Measurements from ENCODE around the gene GPHN.
"Not testable (repeated sequence)": the region's sequence is repeated elsewhere in the genome, so short reads cannot be mapped to it uniquely, and the experiment has no call there.

The GPHN gene

DNA sequence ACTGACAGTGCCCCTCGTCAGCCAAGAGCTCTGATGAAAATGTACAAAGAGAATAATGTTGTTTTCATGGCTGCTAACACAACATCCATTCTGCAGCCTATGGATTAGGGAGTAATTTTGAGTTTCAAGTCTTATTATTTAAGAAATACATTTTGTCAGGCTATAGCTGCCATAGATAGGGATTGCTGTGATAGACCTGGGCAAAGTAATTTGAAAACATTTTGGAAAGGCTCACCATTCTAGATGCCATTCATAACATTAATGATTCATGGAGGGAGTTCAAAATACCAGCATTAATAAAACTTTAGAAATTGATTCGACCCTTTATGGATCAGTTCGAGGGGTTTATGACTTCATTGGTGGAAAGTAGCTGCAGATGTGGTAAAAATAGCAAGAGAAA, 149.8 kb downstream of the GPHN start:
- DNase-seq (ENCODE audit: low spot score): no peak

GRCh38 chr14:66662374-66662773, 154.4 kb downstream of the GPHN start:
- DNase-seq (ENCODE audit: low spot score): peak; percentile 3

- no peak for DNase-seq (ENCODE audit: low spot score)
Measured at GRCh38 chr14:66677780-66678179, 169.8 kb downstream of the GPHN start.

DNA sequence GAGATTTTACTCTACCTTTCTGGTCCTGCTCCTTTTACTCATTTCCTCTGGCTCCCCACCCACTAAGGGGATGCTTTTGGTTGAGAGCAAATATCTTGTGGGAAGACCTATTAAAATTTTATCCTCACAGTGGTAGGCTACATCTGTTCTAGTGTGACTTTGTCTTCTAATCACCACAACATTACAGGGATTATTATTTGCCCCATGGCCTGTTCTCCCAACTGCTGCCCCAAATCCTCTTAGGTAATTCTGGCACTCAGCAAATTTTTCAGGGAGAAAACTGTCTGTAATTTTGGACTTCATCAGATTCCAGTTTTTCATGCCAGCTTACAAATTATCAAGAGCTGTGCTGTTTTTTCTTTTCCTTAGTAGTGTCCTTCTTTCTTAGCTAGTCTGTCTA, 172.3 kb downstream of the GPHN start:
- DNase-seq (ENCODE audit: low spot score): no peak

DNA sequence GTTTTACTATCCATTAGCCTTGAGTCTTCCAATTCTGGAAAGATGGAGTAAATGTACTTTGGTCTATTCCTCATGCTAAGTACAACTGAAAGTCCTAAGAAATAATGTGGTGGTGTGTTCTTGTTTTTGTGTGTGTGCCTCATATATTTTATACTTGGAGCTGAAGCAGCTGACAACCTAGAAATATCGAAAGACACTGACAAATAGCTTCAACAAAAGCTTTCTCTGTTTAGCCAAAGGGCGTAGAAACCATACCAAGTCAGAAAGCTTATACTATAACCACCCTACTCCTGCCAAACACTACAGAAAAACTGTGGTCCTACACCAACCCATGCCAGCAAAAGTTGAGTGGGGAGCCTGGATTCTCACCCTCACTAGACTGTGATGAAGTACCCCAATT, 188.4 kb downstream of the GPHN start:
- no peak for DNase-seq (ENCODE audit: low spot score)

- no peak for DNase-seq (ENCODE audit: low spot score)
Measured at GRCh38 chr14:66698503-66698902, 190.6 kb downstream of the GPHN start.

DNA sequence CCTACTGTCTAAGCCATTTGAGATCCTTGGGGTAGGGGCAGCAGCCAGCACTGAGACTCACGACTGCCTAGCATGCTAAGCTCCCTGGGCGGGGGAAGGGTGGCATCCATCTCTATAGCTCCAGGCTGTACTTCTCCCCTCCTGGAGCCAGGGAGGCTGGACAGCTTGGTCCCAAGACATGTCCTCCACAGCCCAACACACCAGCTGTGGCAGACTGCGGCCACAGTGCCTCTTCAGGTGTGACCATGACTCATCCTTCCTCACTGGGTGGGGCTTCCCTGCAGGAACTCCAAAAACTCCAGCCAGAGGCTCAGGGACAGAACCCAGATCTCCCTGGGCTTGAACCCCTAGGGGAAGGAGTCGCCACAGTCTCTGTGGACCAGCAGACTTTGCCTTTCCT, 193.9 kb downstream of the GPHN start:
- no peak for DNase-seq (ENCODE audit: low spot score)

DNA sequence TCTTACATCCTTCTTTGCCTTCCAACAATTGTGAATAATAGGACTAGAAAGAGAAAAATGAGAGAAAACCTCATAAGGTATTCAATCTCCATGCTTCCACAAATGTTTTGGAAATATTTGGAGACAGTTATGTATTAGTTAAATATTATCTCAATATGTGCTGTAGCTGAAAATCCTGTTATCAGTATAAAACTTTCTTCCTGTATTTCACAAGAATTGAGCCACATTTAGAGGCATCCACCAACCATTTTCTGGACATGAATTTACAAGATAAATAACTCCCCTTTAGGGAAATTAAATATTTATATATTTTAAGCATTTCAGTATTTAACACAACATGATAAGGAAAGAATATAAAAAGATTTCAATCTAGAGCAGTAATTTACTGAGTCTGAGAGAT, 200.3 kb downstream of the GPHN start:
- DNase-seq (ENCODE audit: low spot score): no peak

GRCh38 chr14:66709291-66709690, 201.3 kb downstream of the GPHN start:
- DNase-seq (ENCODE audit: low spot score): no peak

- not testable (repeated sequence) for DNase-seq (ENCODE audit: low spot score)
Measured at GRCh38 chr14:66714291-66714690, 206.3 kb downstream of the GPHN start.

- not testable (repeated sequence) for DNase-seq (ENCODE audit: low spot score)
Measured at GRCh38 chr14:66715313-66715712, 207.4 kb downstream of the GPHN start.

GRCh38 chr14:66716227-66716626, 208.3 kb downstream of the GPHN start:
- no peak for DNase-seq (ENCODE audit: low spot score)

DNA sequence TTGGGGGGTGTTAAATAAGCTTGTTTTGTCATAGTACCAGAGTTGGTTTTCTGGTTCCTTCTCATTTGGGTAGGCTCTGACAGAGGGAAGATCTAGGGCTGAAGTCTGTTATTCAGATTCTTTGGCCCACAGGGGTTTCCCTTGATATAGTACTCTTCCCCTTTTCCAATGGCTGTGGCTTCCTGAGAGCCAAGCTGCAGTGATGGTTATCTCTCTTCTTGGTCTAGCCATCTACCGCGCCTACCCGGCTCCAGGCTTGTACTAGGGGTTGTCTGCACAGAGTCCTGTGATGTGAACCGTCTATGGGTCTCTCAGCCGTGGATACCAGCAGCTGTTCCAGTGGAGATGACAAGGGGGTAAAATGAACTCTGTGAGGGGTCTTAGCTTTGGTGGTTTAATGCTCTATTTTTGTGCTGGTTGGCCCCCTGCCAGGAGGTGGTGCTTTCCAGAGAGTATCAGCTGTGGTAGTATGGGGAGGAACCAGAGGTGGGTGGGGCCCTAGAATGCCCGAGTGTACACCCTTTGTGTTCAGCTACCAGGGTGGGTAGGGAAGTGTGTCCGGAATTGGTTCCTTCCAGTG, 209.7 kb downstream of the GPHN start:
- no peak for DNase-seq (ENCODE audit: low spot score)

- no peak for DNase-seq (ENCODE audit: low spot score)
Measured at GRCh38 chr14:66724996-66725395, 217.0 kb downstream of the GPHN start.

GRCh38 chr14:66731298-66731697, 223.4 kb downstream of the GPHN start:
- not testable (repeated sequence) for DNase-seq (ENCODE audit: low spot score)

DNA sequence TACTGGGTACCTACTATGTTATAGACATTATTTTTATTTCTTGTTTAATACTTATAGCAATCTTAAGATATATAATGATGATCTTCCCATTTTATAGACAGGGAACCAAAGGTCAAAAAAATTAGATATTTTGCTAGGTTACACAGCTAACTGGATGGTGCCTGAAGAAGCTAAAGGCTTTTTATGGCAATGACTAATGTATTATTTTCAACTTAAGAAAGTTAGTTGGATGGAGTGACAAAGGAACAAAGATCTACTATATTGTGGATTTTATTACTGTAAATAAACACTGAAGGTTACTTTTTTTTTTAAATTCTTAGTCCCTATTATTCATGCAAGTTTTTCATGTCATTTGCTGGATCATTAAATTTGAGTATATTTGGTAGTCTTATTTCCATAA, 227.9 kb downstream of the GPHN start:
- DNase-seq (ENCODE audit: low spot score): no peak

DNA sequence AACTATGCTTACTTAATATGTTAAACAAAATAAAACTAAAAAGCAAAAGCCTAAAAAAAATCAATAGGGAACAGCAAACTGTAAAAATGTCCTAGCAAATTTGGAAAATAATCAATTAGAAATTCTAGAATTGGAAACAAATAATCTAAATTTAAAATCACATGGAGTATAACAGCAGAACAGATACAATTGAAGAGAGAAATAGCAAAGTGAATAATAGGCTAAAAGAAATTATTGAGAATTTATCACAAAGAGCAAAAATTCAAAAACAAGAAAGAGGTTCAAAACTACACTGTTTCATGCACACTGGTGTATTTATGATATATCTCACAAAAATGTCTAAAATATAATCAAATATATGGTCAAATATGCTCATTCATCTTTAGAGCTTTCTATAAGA, 231.9 kb downstream of the GPHN start:
- no peak for DNase-seq (ENCODE audit: low spot score)

- DNase-seq (ENCODE audit: low spot score): no peak
Measured at GRCh38 chr14:66745078-66745477, 237.1 kb downstream of the GPHN start.

DNA sequence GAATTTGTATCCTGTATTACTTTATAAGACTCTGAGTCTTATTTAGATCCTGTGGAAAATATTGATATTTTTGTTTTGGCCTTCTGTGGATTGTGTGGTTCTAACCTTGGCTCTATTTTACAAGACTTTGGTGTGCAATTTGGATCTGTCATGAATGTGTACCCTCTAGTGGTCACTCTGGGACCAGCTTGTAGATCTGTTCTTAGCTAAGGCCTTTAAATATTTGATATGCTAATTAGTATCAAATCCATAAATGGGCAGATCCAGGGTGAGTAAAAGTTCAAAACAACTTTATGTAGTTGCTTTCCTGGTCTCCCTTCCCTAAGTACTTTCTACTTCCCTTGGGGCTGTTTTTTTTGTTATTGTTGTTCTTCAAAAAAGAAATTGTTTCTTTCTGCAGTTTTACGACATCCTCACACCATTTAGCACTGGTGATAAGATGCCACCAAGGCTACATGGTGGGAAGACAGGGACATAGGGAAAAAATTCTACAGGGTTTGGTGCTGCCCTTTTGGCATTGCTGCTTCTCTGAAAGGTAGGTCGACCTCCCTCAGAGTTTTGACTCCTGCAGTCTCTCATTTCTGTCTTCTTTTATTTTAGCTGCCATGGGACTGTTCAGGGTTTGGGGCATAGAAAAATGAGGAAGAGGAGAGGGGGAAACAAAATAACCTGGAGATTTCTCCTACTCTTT, 238.5 kb downstream of the GPHN start:
- DNase-seq (ENCODE audit: low spot score): peak; percentile 34

DNA sequence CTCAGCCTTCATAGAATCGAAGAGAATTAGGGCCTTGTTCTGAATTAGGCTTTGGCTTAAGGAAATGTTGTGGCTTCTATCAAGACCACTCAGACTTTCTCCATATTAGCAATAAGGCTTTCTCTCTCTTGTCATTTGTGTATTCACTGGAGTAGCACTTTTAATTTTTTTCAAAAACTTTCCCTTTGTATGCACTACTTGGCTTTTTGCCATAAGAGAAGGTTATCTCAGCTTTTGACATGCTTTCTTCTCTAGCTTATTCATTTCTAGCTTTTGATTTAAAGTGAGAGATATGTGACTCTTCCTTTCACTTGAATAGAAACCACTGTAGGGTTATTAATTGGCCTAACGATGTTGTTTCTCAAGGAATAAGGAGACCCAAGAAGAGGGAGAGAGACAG, 244.2 kb downstream of the GPHN start:
- no peak for DNase-seq (ENCODE audit: low spot score)

DNA sequence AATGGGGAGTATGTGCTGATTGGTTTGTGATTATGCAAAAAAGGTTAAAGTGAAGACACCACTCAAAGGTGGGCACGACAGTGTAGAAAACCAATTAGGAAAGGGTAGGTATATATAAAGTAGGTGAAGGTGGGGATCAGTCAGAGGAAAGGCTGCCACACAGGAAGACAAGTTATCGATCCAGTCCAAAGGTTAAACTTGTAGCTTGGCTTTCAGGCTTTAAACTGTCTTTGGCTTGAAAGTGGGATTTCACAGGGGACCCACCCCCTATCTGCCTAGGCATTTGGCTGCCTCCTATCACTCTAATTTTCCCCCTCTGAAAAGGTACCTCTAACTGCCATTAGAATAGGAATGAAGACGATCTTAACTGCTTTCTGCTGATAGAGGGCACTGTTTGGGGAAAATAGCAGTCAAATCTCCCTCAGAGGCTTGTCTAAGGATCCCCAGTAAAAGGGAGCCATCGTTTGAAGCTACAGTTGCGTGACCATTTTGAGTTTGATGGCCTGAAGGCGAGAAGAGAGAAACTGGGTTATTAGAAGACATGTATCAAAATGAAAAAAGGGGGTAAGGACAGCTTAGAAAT, 250.2 kb downstream of the GPHN start:
- DNase-seq (ENCODE audit: low spot score): peak; percentile 1

DNA sequence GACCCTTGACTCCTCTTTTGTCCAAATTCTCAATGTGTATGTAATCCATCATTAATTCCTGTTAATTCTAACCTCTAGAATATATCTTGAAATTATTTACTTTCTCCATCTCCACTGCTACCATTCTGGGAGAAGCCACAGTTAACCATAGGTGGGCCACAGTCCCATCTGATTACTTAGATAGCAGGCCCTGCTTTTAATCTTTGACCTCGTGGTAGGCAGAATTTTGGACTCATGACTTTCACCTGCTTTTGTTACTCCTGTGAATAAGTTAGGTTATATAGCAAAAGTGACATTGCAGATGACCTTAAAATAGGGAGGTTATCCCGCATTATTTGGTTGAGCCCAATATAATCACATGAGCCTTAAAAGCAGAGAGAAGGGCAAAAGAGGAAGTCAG, 264.2 kb downstream of the GPHN start:
- no peak for DNase-seq (ENCODE audit: low spot score)

DNA sequence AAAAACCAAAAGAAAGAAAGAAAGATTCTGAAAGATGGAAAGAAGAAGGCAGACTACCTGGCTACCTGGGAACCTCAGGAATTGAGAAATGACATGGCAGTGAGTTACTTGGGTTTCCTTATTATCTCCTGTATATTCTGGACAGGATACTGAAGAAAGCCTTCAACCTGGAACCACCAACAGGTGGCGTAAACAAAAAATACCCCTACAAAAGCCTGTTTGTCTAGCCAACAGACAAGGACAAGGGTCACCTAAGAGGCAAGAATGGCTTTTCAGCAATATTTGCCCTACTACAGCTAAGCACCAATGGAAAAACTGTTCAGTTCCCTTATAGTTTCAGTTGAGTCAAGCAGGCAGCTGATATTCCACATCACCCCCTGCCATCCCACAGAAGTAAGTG, 274.9 kb downstream of the GPHN start:
- no peak for DNase-seq (ENCODE audit: low spot score)

GRCh38 chr14:66790101-66790500, 282.2 kb downstream of the GPHN start:
- no peak for DNase-seq (ENCODE audit: low spot score)
